Tibial nerve (tissue), 4 donors: Measurements from ENCODE around the gene LTBP2. TPM values are rescaled to one million over a fixed set of nuclear protein-coding genes. Genes with fewer than 3 reads are reported as not detected.
A peak's percentile ranks its signal among the peaks of the same experiment; 100 is the strongest.

Experiments used
- DNase-seq, 2 donors: peaks; one replicate each; pipeline ENCODE4 v3.0.0-alpha.2; 2019; ENCODE audit warnings: low spot score in 2 of 2
- H3K27ac ChIP-seq, 4 donors: fragments of 200-600 bp; sonication (generic) in 3 of 4; one replicate each; pipeline ENCODE4 v1.5.1; 2017 to 2019; ENCODE audit warnings: mild to moderate bottlenecking in 1 of 4
- H3K27me3 ChIP-seq, 2 donors: fragments of 200-600 bp; sonication (generic) in 1 of 2; one replicate each; pipeline versions ENCODE4 v1.5.1 to v1.6.0; 2017 to 2019
- H3K36me3 ChIP-seq, 3 donors: fragments of 200-600 bp; sonication (generic); one replicate each; pipeline ENCODE4 v1.5.1; 2018 to 2019
- H3K4me1 ChIP-seq, 4 donors: fragments of 200-600 bp; sonication (generic) in 3 of 4; one replicate each; pipeline ENCODE4 v1.5.1; 2017 to 2019
- H3K4me3 ChIP-seq, 4 donors: fragments of 200-600 bp; sonication (generic) in 3 of 4; one replicate each; pipeline ENCODE4 v1.5.1; 2017 to 2019; ENCODE audit warnings: mild to moderate bottlenecking in 1 of 4, moderate library complexity in 1 of 4
- H3K9me3 ChIP-seq, 4 donors: fragments of 200-600 bp; sonication (generic) in 3 of 4; one replicate each; pipeline ENCODE4 v1.5.1; 2017 to 2019
- EP300 ChIP-seq, 2 donors: sonication (generic); formaldehyde crosslinking; IDR thresholded peaks; one replicate each; pipeline ENCODE4 v1.6.1; 2017; ENCODE audit warnings: antibody characterized with exemption in 2 of 2, mild to moderate bottlenecking in 1 of 2
- POLR2A ChIP-seq, 2 donors: fragments of 450-650 bp; IDR thresholded peaks; one replicate each; pipeline ENCODE4 v1.6.1; 2017; ENCODE audit warnings: antibody characterized with exemption in 2 of 2, mild to moderate bottlenecking in 2 of 2, moderate library complexity in 2 of 2
- WGBS, 2 donors: methylation state at CpG; one replicate each; pipeline ENCODE4 v1.1.5; 2018; 5-methylcytosine and 5-hydroxymethylcytosine counted together
- total RNA-seq, 4 donors: library from RNA; depleted of rRNA; stranded (reverse); fragments of >200 nt; gene quantifications; one replicate each; pipeline ENCODE4 v1.1.0, GENCODE V29; 2016
- TF ChIP-seq, protein P1 (sequence below), 5 experiments: fragments of 200-600 bp in 3 of 5; fragments of 450-650 bp in 2 of 5; sonication (generic) in 3 of 5; IDR thresholded peaks; one replicate each; pipeline ENCODE4 v1.5.1; 2016 to 2019; ENCODE audit warnings: antibody characterized with exemption in 5 of 5, mild to moderate bottlenecking in 3 of 5, moderate library complexity in 2 of 5

LTBP2 gene
- total RNA-seq, 4 donors from 2014 or later, result 67.1 to 276 (median 134) TPM

GRCh38 chr14:74531467-74531866 is 80.6 kb downstream of the LTBP2 start:
- Histone ChIP-seq H3K9me3 (no peaks in the 10 kb centered on the region), H3K36me3 (peaks cover 0 to 21% (median 0%) of the 10 kb centered on the region in 3 donors), H3K27ac (peak overlapping the region in 2 of 4 donors; percentile 22 to 43), H3K4me1 (peaks cover 0 to 24% (median 3%) of the 10 kb centered on the region in 4 donors), H3K27me3 (no peaks in the 10 kb centered on the region), H3K4me3 (no peak overlapping the region)
- 46 to 51% methylated on average over 5 of the region's 5 CpGs for WGBS, 2 donors
- TF ChIP-seq EP300 (IDR thresholded peaks at IDR 0.05), result no peak
- TF ChIP-seq, protein P1, sequence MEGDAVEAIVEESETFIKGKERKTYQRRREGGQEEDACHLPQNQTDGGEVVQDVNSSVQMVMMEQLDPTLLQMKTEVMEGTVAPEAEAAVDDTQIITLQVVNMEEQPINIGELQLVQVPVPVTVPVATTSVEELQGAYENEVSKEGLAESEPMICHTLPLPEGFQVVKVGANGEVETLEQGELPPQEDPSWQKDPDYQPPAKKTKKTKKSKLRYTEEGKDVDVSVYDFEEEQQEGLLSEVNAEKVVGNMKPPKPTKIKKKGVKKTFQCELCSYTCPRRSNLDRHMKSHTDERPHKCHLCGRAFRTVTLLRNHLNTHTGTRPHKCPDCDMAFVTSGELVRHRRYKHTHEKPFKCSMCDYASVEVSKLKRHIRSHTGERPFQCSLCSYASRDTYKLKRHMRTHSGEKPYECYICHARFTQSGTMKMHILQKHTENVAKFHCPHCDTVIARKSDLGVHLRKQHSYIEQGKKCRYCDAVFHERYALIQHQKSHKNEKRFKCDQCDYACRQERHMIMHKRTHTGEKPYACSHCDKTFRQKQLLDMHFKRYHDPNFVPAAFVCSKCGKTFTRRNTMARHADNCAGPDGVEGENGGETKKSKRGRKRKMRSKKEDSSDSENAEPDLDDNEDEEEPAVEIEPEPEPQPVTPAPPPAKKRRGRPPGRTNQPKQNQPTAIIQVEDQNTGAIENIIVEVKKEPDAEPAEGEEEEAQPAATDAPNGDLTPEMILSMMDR (IDR thresholded peaks at IDR 0.05), result peak in 1 of 5 experiments; percentile 25
- no peak for DNase-seq

- H3K27ac ChIP-seq, result no peak overlapping the region
- TF ChIP-seq POLR2A (IDR thresholded peaks at IDR 0.05) (no peak), EP300 (IDR thresholded peaks at IDR 0.05) (no peak)
- TF ChIP-seq, protein P1 (IDR thresholded peaks at IDR 0.05), result no peak
- no peaks in the 10 kb centered on the region for H3K27me3 ChIP-seq
- DNase-seq, result no peak
- H3K36me3 ChIP-seq, result peaks cover 0 to 21% (median 0%) of the 10 kb centered on the region in 3 donors
- 66 to 84% methylated on average over 3 of the region's 3 CpGs for WGBS, 2 donors
- H3K4me3 ChIP-seq, result no peak overlapping the region
- H3K9me3 ChIP-seq, result no peaks in the 10 kb centered on the region
- peaks cover 0 to 28% (median 3%) of the 10 kb centered on the region in 4 donors for H3K4me1 ChIP-seq
These were observed 81.0 kb downstream of the LTBP2 start for GRCh38 chr14:74531006-74531405.

DNA sequence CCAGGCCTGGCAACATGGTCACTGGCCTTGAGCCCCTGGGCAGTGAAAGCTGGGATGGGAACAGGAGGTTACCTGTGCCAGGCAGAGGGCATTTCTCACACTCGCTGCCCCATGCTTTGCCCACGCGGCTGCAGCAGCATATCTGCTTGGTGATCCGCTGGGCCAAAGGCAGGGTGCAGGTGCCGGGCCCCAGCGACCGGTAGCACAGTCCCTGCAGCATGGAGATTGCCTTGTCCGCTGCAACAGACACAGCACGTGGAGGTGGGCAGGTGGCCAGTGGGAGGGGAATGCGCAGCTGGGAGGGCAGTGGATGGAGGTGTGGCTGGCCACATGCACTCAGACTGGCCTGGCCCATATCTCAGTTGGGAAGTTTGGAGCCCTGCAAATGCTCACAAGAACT is 83.2 kb downstream of the LTBP2 start:
- H3K36me3 ChIP-seq, result peaks cover 0 to 9% (median 0%) of the 10 kb centered on the region in 3 donors
- no peaks in the 10 kb centered on the region for H3K9me3 ChIP-seq
- H3K27me3 ChIP-seq, result no peaks in the 10 kb centered on the region
- peaks cover 0 to 49% (median 11%) of the 10 kb centered on the region in 4 donors for H3K4me1 ChIP-seq
- 69 to 77% methylated on average over 4 to 10 of the region's 10 CpGs for WGBS, 2 donors
- no peak overlapping the region for H3K4me3 ChIP-seq
- peak overlapping the region in 1 of 4 donors; percentile 70 for H3K27ac ChIP-seq
- TF ChIP-seq EP300 (IDR thresholded peaks at IDR 0.05) (no peak), POLR2A (IDR thresholded peaks at IDR 0.05) (no peak)
- TF ChIP-seq, protein P1 (IDR thresholded peaks at IDR 0.05), result no peak
- DNase-seq, result no peak

- DNase-seq, result no peak
- peaks cover 0 to 9% (median 0%) of the 10 kb centered on the region in 3 donors for H3K36me3 ChIP-seq
- H3K4me1 ChIP-seq, result peaks cover 0 to 49% (median 11%) of the 10 kb centered on the region in 4 donors
- H3K4me3 ChIP-seq, result no peak overlapping the region
- WGBS, 2 donors, result 67 to 75% methylated on average over 14 of the region's 14 CpGs
- no peaks in the 10 kb centered on the region for H3K27me3 ChIP-seq
- TF ChIP-seq, protein P1 (IDR thresholded peaks at IDR 0.05), result no peak
- TF ChIP-seq EP300 (IDR thresholded peaks at IDR 0.05) (no peak), POLR2A (IDR thresholded peaks at IDR 0.05) (no peak)
- peak overlapping the region in 2 of 4 donors; percentile 43 to 70 for H3K27ac ChIP-seq
- H3K9me3 ChIP-seq, result no peaks in the 10 kb centered on the region
These were observed 83.6 kb downstream of the LTBP2 start for GRCh38 chr14:74528406-74528805.

GRCh38 chr14:74527736-74528280 is 84.2 kb downstream of the LTBP2 start:
- peaks cover 0 to 12% (median 0%) of the 10 kb centered on the region in 3 donors for H3K36me3 ChIP-seq
- no peak for DNase-seq
- peaks cover 0 to 49% (median 11%) of the 10 kb centered on the region in 4 donors for H3K4me1 ChIP-seq
- no peaks in the 10 kb centered on the region for H3K9me3 ChIP-seq
- peak overlapping the region in 2 of 4 donors; percentile 43 to 70 for H3K27ac ChIP-seq
- no peaks in the 10 kb centered on the region for H3K27me3 ChIP-seq
- TF ChIP-seq POLR2A (IDR thresholded peaks at IDR 0.05) (no peak), EP300 (IDR thresholded peaks at IDR 0.05) (no peak)
- TF ChIP-seq, protein P1 (IDR thresholded peaks at IDR 0.05), result no peak
- 47 to 60% methylated on average over 10 of the region's 10 CpGs for WGBS, 2 donors
- H3K4me3 ChIP-seq, result no peak overlapping the region
